B cell (primary cell): ENCODE data around the gene ZBTB17. TPM values are rescaled to one million over a fixed set of nuclear protein-coding genes. Genes with fewer than 3 reads are reported as not detected.

Experiments used
- ATAC-seq: fragments of 200-7000 bp; cut with Tn5 transposase; one replicate; pipeline ENCODE4 v1.10.0; 2021; ENCODE audit warnings: low read depth, mild to moderate bottlenecking, moderate number of reproducible peaks, moderate library complexity
- CTCF ChIA-PET: fragments of 350-600 bp; sonication (Branson Sonifier 250); formaldehyde crosslinking; loops from one replicate; lab custom pipeline; 2021; ENCODE audit warnings: antibody characterized with exemption, inconsistent platforms; lab: Charles Lee
- POLR2A ChIA-PET: fragments of 350-600 bp; sonication (Branson Sonifier 250); formaldehyde crosslinking; loops from one replicate; lab custom pipeline; 2021; ENCODE audit warnings: antibody characterized with exemption; lab: Charles Lee
- DNase-seq: peaks from one replicate; pipeline ENCODE4 v3.0.0; 2013
- H2AFZ ChIP-seq: 2 replicates; pipeline ENCODE4 v1.6.1; 2012; ENCODE audit warnings: mild to moderate bottlenecking, low read depth, low read length; ENCODE audit not compliant: insufficient read depth, poor library complexity, severe bottlenecking
- H3K27ac ChIP-seq, 2 donors: 1 replicate in 1 of 2; 2 replicates in 1 of 2; pipeline ENCODE4 v1.5.1; 2012 to 2013; ENCODE audit warnings: low read length in 2 of 2, mild to moderate bottlenecking in 2 of 2, moderate library complexity in 1 of 2
- H3K27me3 ChIP-seq, 4 experiments: fragments of 200-600 bp in 1 of 4; sonication (generic) in 1 of 4; replicated peaks in 1 of 4; 1 replicate in 2 of 4; 2 replicates in 2 of 4; pipeline versions ENCODE4 v1.6.1 to v1.7.0; 2013 to 2016; ENCODE audit warnings: low read length in 3 of 4, mild to moderate bottlenecking in 2 of 4, mixed read lengths in 1 of 4, moderate library complexity in 1 of 4; ENCODE audit not compliant: insufficient read depth in 4 of 4, control insufficient read depth in 3 of 4; ENCODE audit errors: control extremely low read depth in 1 of 4
- H3K36me3 ChIP-seq, 2 experiments: replicated peaks in 1 of 2; 1 replicate in 1 of 2; 2 replicates in 1 of 2; pipeline versions ENCODE4 v1.6.1 to v1.7.1; 2013; ENCODE audit warnings: low read length in 1 of 2; ENCODE audit not compliant: insufficient read depth in 2 of 2, control insufficient read depth in 1 of 2; ENCODE audit errors: control extremely low read depth in 1 of 2, extremely low read depth in 1 of 2
- H3K4me1 ChIP-seq, 2 donors: fragments of 200-600 bp in 1 of 2; sonication (generic) in 1 of 2; 1 replicate in 1 of 2; 2 replicates in 1 of 2; pipeline versions ENCODE4 v1.5.1 to v1.6.1; 2013 to 2017; ENCODE audit warnings: low read length in 2 of 2; ENCODE audit not compliant: control insufficient read depth in 2 of 2, insufficient read depth in 2 of 2
- H3K4me2 ChIP-seq: replicated peaks from 2 replicates; pipeline ENCODE3; 2012; ENCODE audit warnings: mild to moderate bottlenecking, low read depth, low read length; ENCODE audit not compliant: poor library complexity, severe bottlenecking
- H3K4me3 ChIP-seq, 5 experiments: fragments of 200-600 bp in 1 of 5; sonication (generic) in 1 of 5; 1 replicate in 3 of 5; 2 replicates in 2 of 5; pipeline versions ENCODE4 v1.5.1 to v1.7.0; 2011 to 2016; ENCODE audit warnings: low read length in 4 of 5, mild to moderate bottlenecking in 4 of 5, low read depth in 2 of 5, control low read depth in 1 of 5, moderate library complexity in 1 of 5; ENCODE audit not compliant: insufficient read depth in 1 of 5; ENCODE audit errors: control extremely low read depth in 1 of 5, extremely low read depth in 1 of 5
- H3K79me2 ChIP-seq: fragments of 200-600 bp; sonication (generic); one replicate; pipeline ENCODE4 v1.6.0; 2016; ENCODE audit warnings: low read length; ENCODE audit not compliant: control insufficient read depth, insufficient read depth
- H3K9ac ChIP-seq: fragments of 200-600 bp; sonication (generic); 2 replicates; pipeline ENCODE4 v1.6.1; 2017; ENCODE audit warnings: mild to moderate bottlenecking, low read length, moderate library complexity
- H3K9me3 ChIP-seq, 3 donors: one replicate each; pipeline versions ENCODE4 v1.6.1 to v1.7.1; 2013; ENCODE audit warnings: low read length in 2 of 3; ENCODE audit not compliant: control insufficient read depth in 2 of 3, insufficient read depth in 1 of 3; ENCODE audit errors: control extremely low read depth in 1 of 3
- H4K20me1 ChIP-seq: 2 replicates; pipeline ENCODE4 v1.6.0; 2012; ENCODE audit warnings: mild to moderate bottlenecking, low read length; ENCODE audit not compliant: insufficient read depth, control insufficient read depth, poor library complexity, severe bottlenecking
- H3K27ac Mint-ChIP-seq: one replicate; pipeline ENCODE4 v1.8.0; 2021; ENCODE audit warnings: mixed read lengths
- H3K27me3 Mint-ChIP-seq: one replicate; pipeline ENCODE4 v1.8.0; 2021; ENCODE audit warnings: mixed read lengths
- H3K4me1 Mint-ChIP-seq: one replicate; pipeline ENCODE4 v1.8.0; 2021; ENCODE audit warnings: mixed read lengths
- H3K4me3 Mint-ChIP-seq: one replicate; pipeline ENCODE4 v1.8.0; 2021; ENCODE audit warnings: mixed read lengths
- H3K9me3 Mint-ChIP-seq: one replicate; pipeline ENCODE4 v1.8.0; 2022; ENCODE audit warnings: mixed read lengths; ENCODE audit not compliant: insufficient read depth
- EZH2 ChIP-seq: IDR thresholded peaks from 2 replicates; pipeline ENCODE4 v1.6.1; 2012; ENCODE audit warnings: borderline replicate concordance, low read depth, mild to moderate bottlenecking, moderate library complexity, low read length; ENCODE audit not compliant: insufficient read depth, poor library complexity, severe bottlenecking
- WGBS: methylation state at CpG from one replicate; pipeline ENCODE4 v1.1.5; 2013; ENCODE audit warnings: missing lambda C conversion rate; ENCODE audit not compliant: insufficient coverage; 5-methylcytosine and 5-hydroxymethylcytosine counted together
- intact Hi-C: fragments of 100-400 bp; cut with micrococcal nuclease; formaldehyde crosslinking; loops from one replicate; pipeline ENCODE4 v1.10.0; 2022
- polyA plus RNA-seq: library from polyadenylated mRNA; depleted of rRNA; stranded (reverse); fragments of >200 nt; gene quantifications from 2 replicates; pipeline ENCODE4 v1.2.3, GENCODE V29; 2012
- total RNA-seq, 2 donors: library from RNA; stranded (reverse); fragments of 120-200 nt in 1 of 2; gene quantifications; 1 replicate in 1 of 2; 2 replicates in 1 of 2; pipeline versions ENCODE4 v1.2.3 to v1.2.4, GENCODE V29; 2013 to 2022
- TF ChIP-seq, protein P1 (sequence below): fragments of 200-600 bp; IDR thresholded peaks from one replicate; pipeline ENCODE4 v1.8.0; 2022; ENCODE audit warnings: antibody characterized with exemption, mild to moderate bottlenecking

Gene ZBTB17
- total and polyA plus RNA-seq, 2 donors (not counting 1 experiment from before 2014, with no cell fraction given) = 94.1 to 157 TPM

DNA sequence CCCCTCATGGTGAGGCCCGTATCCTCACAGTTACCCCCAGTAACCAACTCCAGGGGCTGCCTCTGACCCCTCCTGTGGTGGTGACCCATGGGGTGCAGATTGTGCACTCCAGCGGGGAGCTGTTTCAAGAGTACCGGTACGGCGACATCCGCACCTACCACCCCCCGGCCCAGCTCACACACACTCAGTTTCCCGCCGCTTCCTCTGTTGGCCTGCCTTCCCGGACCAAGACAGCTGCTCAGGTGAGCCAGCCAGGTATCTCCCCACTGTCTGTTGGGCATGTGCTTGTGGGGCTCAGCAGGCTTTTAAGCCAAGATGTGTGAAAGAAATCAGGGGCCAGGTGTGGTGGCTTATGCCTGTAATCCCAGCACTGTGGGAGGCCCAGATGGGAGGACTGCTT is 39.9 kb downstream of the ZBTB17 start:
- TF ChIP-seq, protein P1, sequence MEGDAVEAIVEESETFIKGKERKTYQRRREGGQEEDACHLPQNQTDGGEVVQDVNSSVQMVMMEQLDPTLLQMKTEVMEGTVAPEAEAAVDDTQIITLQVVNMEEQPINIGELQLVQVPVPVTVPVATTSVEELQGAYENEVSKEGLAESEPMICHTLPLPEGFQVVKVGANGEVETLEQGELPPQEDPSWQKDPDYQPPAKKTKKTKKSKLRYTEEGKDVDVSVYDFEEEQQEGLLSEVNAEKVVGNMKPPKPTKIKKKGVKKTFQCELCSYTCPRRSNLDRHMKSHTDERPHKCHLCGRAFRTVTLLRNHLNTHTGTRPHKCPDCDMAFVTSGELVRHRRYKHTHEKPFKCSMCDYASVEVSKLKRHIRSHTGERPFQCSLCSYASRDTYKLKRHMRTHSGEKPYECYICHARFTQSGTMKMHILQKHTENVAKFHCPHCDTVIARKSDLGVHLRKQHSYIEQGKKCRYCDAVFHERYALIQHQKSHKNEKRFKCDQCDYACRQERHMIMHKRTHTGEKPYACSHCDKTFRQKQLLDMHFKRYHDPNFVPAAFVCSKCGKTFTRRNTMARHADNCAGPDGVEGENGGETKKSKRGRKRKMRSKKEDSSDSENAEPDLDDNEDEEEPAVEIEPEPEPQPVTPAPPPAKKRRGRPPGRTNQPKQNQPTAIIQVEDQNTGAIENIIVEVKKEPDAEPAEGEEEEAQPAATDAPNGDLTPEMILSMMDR = no peak
- no peak for TF ChIP-seq EZH2
- Mint-ChIP-seq H3K27me3 (no peaks in the 10 kb centered on the region), H3K4me1 (peaks cover 5% of the 10 kb centered on the region), H3K27ac (no peak overlapping the region), H3K9me3 (no peaks in the 10 kb centered on the region), H3K4me3 (no peak overlapping the region)
- intact Hi-C loops = no loop called here
- no peak overlapping the region for H3K4me3 ChIP-seq
- H3K27me3 ChIP-seq = no peaks in the 10 kb centered on the region
- ATAC-seq = no peak
- H3K27ac ChIP-seq = no peak overlapping the region
- peaks cover 0 to 94% of the 10 kb centered on the region in 2 experiments for H3K36me3 ChIP-seq
- no peak for DNase-seq
- WGBS = 92% methylated on average over 7 of the region's 10 CpGs
- H3K4me1 ChIP-seq = no peaks in the 10 kb centered on the region
- no peak overlapping the region for H3K4me2 ChIP-seq
- ChIA-PET CTCF (interaction anchor here (1.0 to 1.3 kb wide), 4 partner anchors 12 to 132 kb away, joined by 3 to 4 read pairs (median 3); no protein-coding TSS in a partner anchor), POLR2A (interaction anchor here (0.6 kb wide), 2 partner anchors 25 to 128 kb away, joined by 6 to 9 read pairs; no protein-coding TSS in a partner anchor)
- no peak overlapping the region for H3K9ac ChIP-seq
- no peak overlapping the region for H2AFZ ChIP-seq
- H4K20me1 ChIP-seq = peaks cover 8% of the 10 kb centered on the region
- H3K79me2 ChIP-seq = peaks cover 8% of the 10 kb centered on the region
- no peaks in the 10 kb centered on the region for H3K9me3 ChIP-seq

DNA sequence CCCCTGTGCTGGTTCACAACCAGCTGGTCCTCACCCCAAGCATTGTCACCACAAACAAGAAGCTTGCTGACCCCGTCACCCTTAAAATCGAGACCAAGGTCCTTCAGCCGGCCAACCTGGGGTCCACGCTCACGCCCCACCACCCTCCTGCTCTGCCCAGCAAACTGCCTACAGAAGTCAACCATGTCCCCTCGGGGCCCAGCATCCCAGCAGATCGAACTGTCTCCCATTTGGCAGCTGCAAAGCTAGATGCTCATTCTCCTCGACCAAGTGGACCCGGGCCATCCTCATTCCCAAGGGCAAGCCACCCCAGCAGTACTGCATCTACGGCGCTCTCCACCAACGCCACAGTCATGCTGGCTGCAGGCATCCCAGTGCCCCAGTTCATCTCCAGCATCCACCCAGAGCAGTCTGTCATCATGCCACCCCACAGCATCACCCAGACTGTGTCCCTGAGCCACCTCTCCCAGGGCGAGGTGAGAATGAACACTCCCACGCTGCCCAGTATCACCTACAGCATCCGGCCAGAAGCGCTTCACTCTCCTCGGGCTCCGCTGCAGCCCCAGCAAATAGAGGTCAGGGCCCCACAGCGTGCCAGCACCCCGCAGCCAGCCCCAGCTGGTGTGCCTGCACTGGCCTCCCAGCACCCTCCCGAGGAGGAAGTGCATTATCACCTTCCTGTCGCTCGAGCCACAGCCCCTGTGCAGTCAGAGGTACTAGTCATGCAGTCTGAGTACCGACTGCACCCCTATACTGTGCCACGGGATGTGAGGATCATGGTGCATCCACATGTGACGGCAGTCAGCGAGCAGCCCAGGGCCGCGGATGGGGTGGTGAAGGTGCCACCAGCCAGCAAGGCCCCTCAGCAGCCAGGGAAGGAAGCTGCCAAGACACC is 40.6 kb downstream of the ZBTB17 start:
- ATAC-seq (no peak), DNase-seq (no peak)
- intact Hi-C loops = no loop called here
- Histone ChIP-seq H3K4me1 (no peaks in the 10 kb centered on the region), H3K79me2 (peaks cover 8% of the 10 kb centered on the region), H3K4me2 (no peak overlapping the region), H4K20me1 (peaks cover 8% of the 10 kb centered on the region), H3K27me3 (no peaks in the 10 kb centered on the region), H3K36me3 (peaks cover 0 to 94% of the 10 kb centered on the region in 2 experiments), H2AFZ (no peak overlapping the region), H3K27ac (no peak overlapping the region), H3K9ac (no peak overlapping the region), H3K4me3 (no peak overlapping the region), H3K9me3 (no peaks in the 10 kb centered on the region)
- H3K9me3 Mint-ChIP-seq = no peaks in the 10 kb centered on the region
- no peak overlapping the region for H3K4me3 Mint-ChIP-seq
- H3K27me3 Mint-ChIP-seq = no peaks in the 10 kb centered on the region
- no peak overlapping the region for H3K27ac Mint-ChIP-seq
- 94% methylated on average over 29 of the region's 29 CpGs for WGBS
- H3K4me1 Mint-ChIP-seq = peaks cover 5% of the 10 kb centered on the region
- CTCF ChIA-PET = interaction anchor here (0.6 to 1.3 kb wide), 3 partner anchors 117 to 251 kb away, joined by 3 to 4 read pairs (median 3); no protein-coding TSS in a partner anchor
- TF ChIP-seq EZH2 = no peak
- TF ChIP-seq, protein P1 = no peak
- POLR2A ChIA-PET = interaction anchor here (0.6 kb wide), 1 partner anchor 76 kb away, joined by 4 read pairs; no protein-coding TSS in a partner anchor
